NT2/D1 (cell line): Measurements from ENCODE around the gene DYRK3.

Experiments used
- SUZ12 ChIP-seq: IDR thresholded peaks from 2 replicates; pipeline ENCODE4 v1.6.1; 2011; ENCODE audit not compliant: insufficient read length, insufficient read depth; ENCODE audit errors: extremely low read depth
- YY1 ChIP-seq: IDR thresholded peaks from 2 replicates; pipeline ENCODE4 v1.6.1; 2011; ENCODE audit not compliant: insufficient read length, insufficient read depth
- ZNF274 ChIP-seq: IDR thresholded peaks from 2 replicates; pipeline ENCODE4 v1.6.1; 2011; ENCODE audit warnings: mild to moderate bottlenecking, low read depth, low read length

GRCh38 chr1:206646504-206646903, 11.2 kb downstream of the DYRK3 start:
- TF ChIP-seq YY1 (no peak), ZNF274 (no peak), SUZ12 (no peak)
